Measurements from ENCODE around the gene ABTB2.

Gene ABTB2

GRCh38 chr11:34331329-34331728 is 26.5 kb downstream of the ABTB2 start:
- H3K36me3 ChIP-seq (ENCODE audit: insufficient read depth, low read length): no peaks in the 10 kb centered on the region
- H3K27me3 ChIP-seq (ENCODE audit: insufficient read depth, low read length): no peaks in the 10 kb centered on the region
- H3K4me3 ChIP-seq (ENCODE audit: low read length): no peak overlapping the region
- H3K9me3 ChIP-seq (ENCODE audit: insufficient read depth, low read depth, low read length): no peaks in the 10 kb centered on the region
- no peak overlapping the region for H3K9ac ChIP-seq (ENCODE audit: low read depth, low read length)
- H3K27ac ChIP-seq (ENCODE audit: low read depth, low read length): no peak overlapping the region
- WGBS: 97% methylated on average over 2 of the region's 2 CpGs
- H3K4me1 ChIP-seq (ENCODE audit: insufficient read depth, low read length): peaks cover 10% of the 10 kb centered on the region; the same call in 1 of the 2 replicates

DNA sequence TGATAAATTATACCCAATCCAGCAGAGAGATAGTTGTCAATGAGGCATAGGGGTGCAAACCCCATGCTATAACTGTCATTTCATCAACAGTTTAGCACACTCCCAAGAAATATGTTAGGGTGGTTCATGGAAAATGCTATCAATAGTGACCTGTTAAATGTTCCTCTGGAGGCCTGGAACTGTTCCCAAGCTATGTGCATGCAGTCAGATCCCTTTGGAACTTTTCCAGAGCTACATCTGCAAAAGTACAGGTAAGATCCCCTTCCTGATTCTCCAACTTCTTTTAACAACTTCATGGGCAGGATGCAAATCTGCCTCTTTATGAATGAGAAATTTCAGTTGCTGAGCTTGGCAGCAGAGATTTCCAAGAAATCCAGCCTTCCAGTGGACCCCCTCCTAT is 27.2 kb downstream of the ABTB2 start:
- Histone ChIP-seq H3K9ac (ENCODE audit: low read depth, low read length) (no peak overlapping the region), H3K27ac (ENCODE audit: low read depth, low read length) (no peak overlapping the region), H3K4me3 (ENCODE audit: low read length) (no peak overlapping the region)

DNA sequence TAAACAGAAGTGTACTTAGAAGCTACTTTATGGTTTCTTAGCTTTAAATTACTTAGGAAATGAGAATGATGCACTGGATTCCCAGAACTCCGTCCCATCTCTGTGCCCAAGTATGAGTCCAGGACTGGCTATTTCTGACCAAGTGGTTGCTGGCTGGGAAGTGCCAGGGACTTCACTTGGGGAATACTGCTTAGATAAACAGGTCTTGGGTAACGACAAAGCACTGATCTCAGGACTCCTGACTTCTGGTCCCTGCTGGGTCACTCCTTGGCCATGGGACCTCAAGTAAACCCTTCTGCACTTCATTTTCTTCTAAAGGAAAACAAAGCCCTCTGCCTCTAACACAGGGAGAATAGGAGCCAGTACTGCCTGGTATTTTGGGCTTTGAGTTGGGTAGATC is 27.9 kb downstream of the ABTB2 start:
- Histone ChIP-seq H3K36me3 (ENCODE audit: insufficient read depth, low read length) (no peaks in the 10 kb centered on the region), H3K27ac (ENCODE audit: low read depth, low read length) (no peak overlapping the region)
- 97% methylated on average over 2 of the region's 2 CpGs for WGBS

More for the DNA sequence above, 27.2 kb downstream of the ABTB2 start:
- Histone ChIP-seq H3K9me3 (ENCODE audit: insufficient read depth, low read depth, low read length) (no peaks in the 10 kb centered on the region), H3K4me1 (ENCODE audit: insufficient read depth, low read length) (peaks cover 10% of the 10 kb centered on the region; the same call in 1 of the 2 replicates), H3K36me3 (ENCODE audit: insufficient read depth, low read length) (no peaks in the 10 kb centered on the region), H3K27me3 (ENCODE audit: insufficient read depth, low read length) (no peaks in the 10 kb centered on the region)

GRCh38 chr11:34328632-34328910 is 29.2 kb downstream of the ABTB2 start:
- Histone ChIP-seq H3K36me3 (ENCODE audit: insufficient read depth, low read length) (no peaks in the 10 kb centered on the region), H3K4me1 (ENCODE audit: insufficient read depth, low read length) (peaks cover 10% of the 10 kb centered on the region; the same call in 1 of the 2 replicates), H3K27me3 (ENCODE audit: insufficient read depth, low read length) (no peaks in the 10 kb centered on the region), H3K9ac (ENCODE audit: low read depth, low read length) (no peak overlapping the region), H3K9me3 (ENCODE audit: insufficient read depth, low read depth, low read length) (no peaks in the 10 kb centered on the region), H3K4me3 (ENCODE audit: low read length) (no peak overlapping the region), H3K27ac (ENCODE audit: low read depth, low read length) (no peak overlapping the region)
- WGBS: 98% methylated on average over 4 of the region's 4 CpGs

More for the DNA sequence above, 27.9 kb downstream of the ABTB2 start:
- Histone ChIP-seq H3K9me3 (ENCODE audit: insufficient read depth, low read depth, low read length) (no peaks in the 10 kb centered on the region), H3K4me3 (ENCODE audit: low read length) (no peak overlapping the region), H3K4me1 (ENCODE audit: insufficient read depth, low read length) (peaks cover 10% of the 10 kb centered on the region; the same call in 1 of the 2 replicates), H3K9ac (ENCODE audit: low read depth, low read length) (no peak overlapping the region), H3K27me3 (ENCODE audit: insufficient read depth, low read length) (no peaks in the 10 kb centered on the region)

DNA sequence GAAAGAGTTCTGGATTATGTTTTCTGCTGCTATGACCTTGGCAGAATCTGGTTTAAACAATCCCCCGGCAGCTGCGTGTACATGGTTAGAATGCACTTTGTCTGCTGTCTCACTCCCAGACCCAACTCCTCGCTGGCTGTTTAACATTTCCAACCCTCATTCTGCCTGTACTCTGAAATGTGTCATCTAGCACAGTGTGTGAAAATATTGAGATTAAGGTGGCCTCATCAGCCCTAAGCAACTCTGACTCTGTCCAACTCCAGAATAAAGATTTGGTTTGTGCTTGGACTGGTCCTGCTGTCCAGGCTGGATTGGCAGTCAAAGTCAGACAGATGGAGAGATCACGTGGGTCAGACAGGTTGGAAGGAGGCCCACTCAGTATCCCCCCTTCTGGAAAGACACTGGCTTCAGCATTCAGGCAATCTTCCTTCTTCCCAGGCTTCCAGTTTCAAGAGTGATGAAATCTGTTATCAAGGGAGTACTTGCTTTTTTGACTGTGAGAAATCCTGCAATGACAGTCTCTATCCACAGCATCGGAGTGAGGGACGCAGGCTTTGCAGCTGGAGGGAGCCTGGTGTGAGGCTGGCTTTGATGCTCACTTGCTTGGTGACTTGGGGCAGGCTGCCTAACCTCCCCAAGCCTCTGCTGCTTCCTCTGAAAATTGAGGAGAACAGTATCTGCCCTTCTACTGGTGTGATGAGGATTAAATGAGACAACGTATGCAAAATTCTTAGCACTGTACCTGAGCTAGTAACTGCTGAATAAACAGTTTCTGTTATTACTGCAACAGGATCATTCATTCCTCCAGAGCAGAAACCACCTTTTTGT is 29.8 kb downstream of the ABTB2 start:
- Histone ChIP-seq H3K9me3 (ENCODE audit: insufficient read depth, low read depth, low read length) (no peaks in the 10 kb centered on the region), H3K4me3 (ENCODE audit: low read length) (no peak overlapping the region)
- 94% methylated on average over 7 of the region's 7 CpGs for WGBS

GRCh38 chr11:34324466-34324865 is 33.3 kb downstream of the ABTB2 start:
- 95% methylated on average over 3 of the region's 3 CpGs for WGBS
- Histone ChIP-seq H3K27me3 (ENCODE audit: insufficient read depth, low read length) (no peaks in the 10 kb centered on the region), H3K9me3 (ENCODE audit: insufficient read depth, low read depth, low read length) (no peaks in the 10 kb centered on the region), H3K27ac (ENCODE audit: low read depth, low read length) (no peak overlapping the region), H3K9ac (ENCODE audit: low read depth, low read length) (no peak overlapping the region), H3K36me3 (ENCODE audit: insufficient read depth, low read length) (no peaks in the 10 kb centered on the region), H3K4me1 (ENCODE audit: insufficient read depth, low read length) (no peaks in the 10 kb centered on the region), H3K4me3 (ENCODE audit: low read length) (no peak overlapping the region)

More for the DNA sequence above, 29.8 kb downstream of the ABTB2 start:
- Histone ChIP-seq H3K9ac (ENCODE audit: low read depth, low read length) (no peak overlapping the region), H3K27me3 (ENCODE audit: insufficient read depth, low read length) (no peaks in the 10 kb centered on the region), H3K36me3 (ENCODE audit: insufficient read depth, low read length) (no peaks in the 10 kb centered on the region), H3K27ac (ENCODE audit: low read depth, low read length) (no peak overlapping the region), H3K4me1 (ENCODE audit: insufficient read depth, low read length) (peaks cover 9% of the 10 kb centered on the region; the same call in 1 of the 2 replicates)

- 66% methylated on average over 2 of the region's 2 CpGs for WGBS
- H3K27me3 ChIP-seq (ENCODE audit: insufficient read depth, low read length): no peaks in the 10 kb centered on the region
- H3K9ac ChIP-seq (ENCODE audit: low read depth, low read length): no peak overlapping the region
Observed at GRCh38 chr11:34323601-34324000, 34.2 kb downstream of the ABTB2 start.

DNA sequence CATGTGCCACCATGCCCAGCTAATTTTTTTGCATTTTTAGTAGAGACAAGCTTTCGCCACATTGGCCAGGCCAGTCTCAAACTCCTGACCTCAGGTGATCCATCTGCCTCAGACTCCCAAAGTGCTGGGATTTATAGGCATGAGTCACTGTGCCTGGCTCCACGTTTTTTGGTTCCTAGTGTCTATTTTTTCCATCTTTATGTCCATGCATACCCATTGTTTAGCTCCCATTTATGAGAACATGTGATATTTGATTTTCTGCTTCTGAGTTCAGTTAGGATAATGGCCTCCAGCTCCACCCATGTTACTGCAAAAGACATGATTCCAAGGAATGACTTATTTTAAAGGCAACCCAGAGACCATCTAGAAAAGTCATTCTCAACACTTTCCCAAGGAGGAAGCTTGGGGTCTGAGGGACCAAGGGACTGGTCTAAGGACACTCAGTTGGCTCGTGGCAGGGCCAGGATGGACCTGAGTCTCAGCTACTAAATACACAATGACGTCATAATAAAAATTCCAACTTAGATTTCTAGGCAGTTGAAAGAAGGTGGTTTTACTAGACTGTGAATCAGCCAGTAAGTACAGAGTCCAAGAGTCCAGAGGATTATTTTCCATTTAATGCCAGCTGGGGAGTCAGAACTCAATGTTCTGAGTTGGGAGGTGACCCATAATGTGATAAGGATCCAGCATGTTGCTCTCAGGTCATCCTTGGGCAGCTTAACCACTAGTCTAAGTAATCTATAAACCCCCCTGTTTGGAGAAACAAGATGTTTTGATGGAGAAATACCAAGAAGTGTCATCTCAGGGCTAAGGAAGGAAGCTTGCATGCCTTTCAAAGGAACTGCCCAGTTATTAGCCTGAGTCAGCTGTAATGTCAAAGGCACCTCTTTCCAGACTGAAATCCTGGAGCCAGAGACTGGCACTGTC is 39.4 kb downstream of the ABTB2 start:
- Histone ChIP-seq H3K27me3 (ENCODE audit: insufficient read depth, low read length) (no peaks in the 10 kb centered on the region), H3K36me3 (ENCODE audit: insufficient read depth, low read length) (no peaks in the 10 kb centered on the region), H3K4me1 (ENCODE audit: insufficient read depth, low read length) (peaks cover 4% of the 10 kb centered on the region; the same call in 1 of the 2 replicates), H3K27ac (ENCODE audit: low read depth, low read length) (no peak overlapping the region), H3K9ac (ENCODE audit: low read depth, low read length) (no peak overlapping the region), H3K9me3 (ENCODE audit: insufficient read depth, low read depth, low read length) (no peaks in the 10 kb centered on the region), H3K4me3 (ENCODE audit: low read length) (no peak overlapping the region)
- whole genome bisulfite sequencing: 85% methylated on average over 4 of the region's 4 CpGs

More at GRCh38 chr11:34323601-34324000, 34.2 kb downstream of the ABTB2 start:
- Histone ChIP-seq H3K4me1 (ENCODE audit: insufficient read depth, low read length) (no peaks in the 10 kb centered on the region), H3K27ac (ENCODE audit: low read depth, low read length) (no peak overlapping the region), H3K4me3 (ENCODE audit: low read length) (no peak overlapping the region), H3K9me3 (ENCODE audit: insufficient read depth, low read depth, low read length) (no peaks in the 10 kb centered on the region), H3K36me3 (ENCODE audit: insufficient read depth, low read length) (no peaks in the 10 kb centered on the region)

GRCh38 chr11:34317666-34318065 is 40.1 kb downstream of the ABTB2 start:
- no peaks in the 10 kb centered on the region for H3K9me3 ChIP-seq (ENCODE audit: insufficient read depth, low read depth, low read length)
- no peak overlapping the region for H3K4me3 ChIP-seq (ENCODE audit: low read length)
- no peaks in the 10 kb centered on the region for H3K27me3 ChIP-seq (ENCODE audit: insufficient read depth, low read length)
- peaks cover 4% of the 10 kb centered on the region; the same call in 1 of the 2 replicates for H3K4me1 ChIP-seq (ENCODE audit: insufficient read depth, low read length)
- WGBS: 91% methylated on average over 3 of the region's 4 CpGs
- H3K27ac ChIP-seq (ENCODE audit: low read depth, low read length): no peak overlapping the region
- H3K9ac ChIP-seq (ENCODE audit: low read depth, low read length): no peak overlapping the region
- H3K36me3 ChIP-seq (ENCODE audit: insufficient read depth, low read length): no peaks in the 10 kb centered on the region

- Histone ChIP-seq H3K27ac (ENCODE audit: low read depth, low read length) (no peak overlapping the region), H3K9ac (ENCODE audit: low read depth, low read length) (no peak overlapping the region), H3K4me1 (ENCODE audit: insufficient read depth, low read length) (peaks cover 4% of the 10 kb centered on the region; the same call in 1 of the 2 replicates), H3K36me3 (ENCODE audit: insufficient read depth, low read length) (no peaks in the 10 kb centered on the region), H3K9me3 (ENCODE audit: insufficient read depth, low read depth, low read length) (no peaks in the 10 kb centered on the region), H3K4me3 (ENCODE audit: low read length) (no peak overlapping the region), H3K27me3 (ENCODE audit: insufficient read depth, low read length) (no peaks in the 10 kb centered on the region)
Observed at GRCh38 chr11:34317036-34317360, 40.8 kb downstream of the ABTB2 start.

DNA sequence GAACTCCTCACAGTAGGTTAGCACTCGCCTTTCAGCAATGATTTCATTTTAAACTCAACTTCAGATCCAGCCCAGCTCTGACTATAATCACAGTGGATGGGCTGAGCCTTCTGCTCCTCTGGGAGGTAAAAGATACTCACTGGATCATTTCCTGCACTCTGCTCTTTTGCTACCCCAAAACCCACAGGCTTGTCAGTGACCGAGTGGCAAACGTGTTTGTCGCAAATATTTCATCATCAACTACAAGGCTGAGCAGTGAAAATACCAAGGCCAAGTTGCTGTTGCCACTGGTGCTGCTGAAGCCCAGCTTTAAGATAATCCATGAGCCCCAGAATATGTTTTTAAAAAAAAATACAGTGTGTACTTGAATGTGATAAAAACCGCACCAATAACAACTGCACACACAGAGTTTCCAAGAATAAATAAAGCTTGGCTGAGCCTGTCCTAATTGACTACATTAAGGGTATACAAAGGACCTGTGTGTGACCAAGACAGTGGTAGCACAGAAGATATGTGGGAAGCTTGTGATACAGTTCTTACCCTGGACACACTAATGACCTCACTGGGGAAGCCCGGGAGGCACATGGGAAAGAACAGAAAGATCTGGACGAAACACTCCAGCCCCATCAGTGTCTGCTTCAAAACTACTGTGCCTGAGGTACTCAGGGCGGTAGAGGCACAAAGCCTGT is 41.3 kb downstream of the ABTB2 start:
- Histone ChIP-seq H3K4me1 (ENCODE audit: insufficient read depth, low read length) (peaks cover 4% of the 10 kb centered on the region; the same call in 1 of the 2 replicates), H3K9ac (ENCODE audit: low read depth, low read length) (no peak overlapping the region), H3K27ac (ENCODE audit: low read depth, low read length) (no peak overlapping the region), H3K36me3 (ENCODE audit: insufficient read depth, low read length) (no peaks in the 10 kb centered on the region), H3K27me3 (ENCODE audit: insufficient read depth, low read length) (no peaks in the 10 kb centered on the region), H3K9me3 (ENCODE audit: insufficient read depth, low read depth, low read length) (no peaks in the 10 kb centered on the region), H3K4me3 (ENCODE audit: low read length) (no peak overlapping the region)
- 95% methylated on average over 7 of the region's 8 CpGs for WGBS
